SKM-1 (cell line): ENCODE measurements around the gene IFT52.
"Not testable (repeated sequence)": the region's sequence is repeated elsewhere in the genome, so short reads cannot be mapped to it uniquely, and the experiment has no call there.

ENCODE experiments used
- DNase-seq: peaks from one replicate; lab custom pipeline; 2025; ENCODE audit not compliant: unreplicated experiment; lab: John Stamatoyannopoulos, UW

IFT52 gene

GRCh38 chr20:43650997-43651525 is 60.3 kb downstream of the IFT52 start:
- DNase-seq, result no peak

DNA sequence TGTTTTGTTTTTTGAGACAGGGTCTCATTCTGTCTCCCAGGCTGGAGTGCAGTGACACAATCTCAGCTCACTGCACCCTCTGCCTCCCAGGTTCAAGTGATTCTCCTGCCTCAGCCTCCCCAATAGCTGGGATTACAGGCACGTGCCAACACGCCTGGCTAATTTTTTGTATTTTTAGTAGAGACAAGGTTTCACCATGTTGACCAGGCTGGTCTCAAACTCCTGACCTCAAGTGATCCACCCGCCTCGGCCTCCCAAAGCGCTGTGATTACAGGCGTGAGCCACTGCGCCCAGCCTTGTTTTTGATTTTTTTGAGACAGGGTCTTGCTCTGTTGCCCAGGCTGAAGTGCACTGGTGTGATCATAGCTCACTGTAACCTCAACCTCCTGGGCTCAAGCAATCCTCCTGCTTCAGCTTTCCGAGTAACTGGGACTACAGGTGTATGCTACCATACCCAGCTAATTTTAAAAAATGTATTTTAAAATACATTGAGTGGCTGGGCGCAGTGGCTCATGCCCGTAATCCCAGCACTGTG is 61.0 kb downstream of the IFT52 start:
- not testable (repeated sequence) for DNase-seq

- DNase-seq, result no peak
Measured at GRCh38 chr20:43653966-43654365, 63.2 kb downstream of the IFT52 start.

GRCh38 chr20:43655176-43655575 is 64.4 kb downstream of the IFT52 start:
- not testable (repeated sequence) for DNase-seq

DNA sequence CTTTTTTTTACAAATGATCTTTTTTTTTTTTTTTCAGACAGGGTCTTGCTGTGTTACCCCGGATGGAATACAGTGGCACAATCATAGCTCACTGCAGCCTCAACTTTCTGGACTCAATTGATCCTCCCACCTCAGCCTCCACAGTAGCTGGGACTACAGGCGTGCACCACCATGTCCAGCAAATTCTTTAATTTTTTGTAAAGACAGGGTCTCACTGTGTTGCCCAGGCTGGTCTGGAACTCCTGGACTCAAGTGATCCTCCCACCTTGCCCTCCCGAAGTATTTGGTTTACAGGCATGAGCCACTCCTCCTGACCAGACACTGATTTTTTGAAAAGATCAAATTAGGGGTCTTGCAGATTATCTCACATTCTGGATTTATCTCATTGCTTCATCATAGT is 65.2 kb downstream of the IFT52 start:
- no peak for DNase-seq

DNA sequence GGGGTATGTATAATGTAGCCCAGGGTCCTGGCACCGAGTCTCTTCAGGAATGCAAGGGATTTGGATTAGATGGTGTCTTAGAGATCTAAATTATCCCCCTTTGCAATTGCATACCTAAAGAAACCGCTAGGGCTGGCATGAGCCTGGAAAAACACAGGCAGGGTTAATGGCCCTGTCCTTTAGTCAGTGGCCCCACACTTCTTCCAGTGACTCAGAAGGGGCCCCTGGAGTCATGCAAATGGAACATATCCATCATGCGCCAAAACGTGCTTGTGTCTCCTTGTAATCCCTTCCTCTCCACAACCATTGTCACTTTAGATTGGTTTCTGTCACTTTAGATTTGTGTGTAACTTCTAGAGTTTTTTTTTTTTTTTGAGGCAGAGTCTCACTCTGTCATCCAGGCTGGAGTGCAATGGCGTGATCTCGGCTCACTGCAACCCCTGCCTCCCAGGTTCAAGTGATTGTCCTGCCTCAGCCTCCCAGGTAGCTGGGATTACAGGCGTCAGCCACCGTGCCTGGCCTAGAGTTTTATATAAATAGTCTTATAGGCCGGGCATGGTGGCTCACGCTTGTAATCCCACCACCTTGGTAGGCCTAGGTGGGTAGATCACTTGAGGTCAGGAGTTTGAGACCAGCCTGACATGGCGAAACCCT is 67.5 kb downstream of the IFT52 start:
- DNase-seq, result no peak

- no peak for DNase-seq
Measured at GRCh38 chr20:43658723-43659419, 68.1 kb downstream of the IFT52 start.

GRCh38 chr20:43662943-43663655 is 72.4 kb downstream of the IFT52 start:
- DNase-seq, result no peak

DNA sequence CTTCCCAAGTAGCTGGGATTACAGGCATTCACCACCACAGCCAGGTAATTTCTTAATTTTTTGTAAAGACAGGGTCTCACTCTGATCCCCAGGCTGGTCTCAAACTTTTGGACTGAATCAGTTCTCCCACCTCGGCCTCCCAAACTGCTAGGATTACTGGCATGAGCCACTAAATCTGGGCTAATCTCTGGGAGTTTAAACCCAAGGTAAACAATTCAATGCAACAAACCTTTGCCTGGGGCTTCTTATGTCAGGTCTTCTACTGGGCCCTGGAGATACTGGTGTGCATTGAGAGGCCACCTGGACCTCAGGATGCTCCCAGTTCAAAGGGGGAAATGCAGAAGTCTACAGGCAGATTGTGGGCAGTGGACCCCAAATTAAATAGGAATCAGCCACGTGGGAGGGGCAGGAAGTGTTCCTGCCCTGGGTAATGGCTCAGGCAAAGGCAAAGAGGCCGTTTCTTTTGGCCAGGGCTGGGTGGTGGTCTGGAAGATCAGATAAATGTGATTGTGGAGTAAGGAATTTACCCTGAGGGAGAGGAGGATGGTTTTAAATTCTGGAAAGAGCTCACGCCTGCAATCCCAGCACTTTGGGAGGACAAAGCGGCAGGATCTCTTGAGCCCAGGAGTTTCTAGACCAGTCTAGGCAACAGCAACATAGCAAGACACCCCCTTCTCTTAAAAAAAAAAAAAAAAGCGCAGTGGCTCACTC is 74.9 kb downstream of the IFT52 start:
- no peak for DNase-seq

- DNase-seq, result peak; percentile 46
Measured at GRCh38 chr20:43666376-43667328, 75.9 kb downstream of the IFT52 start, which contains the start of gene MYBL2. MYBL2 (plus strand) TSS chr20:43667114; CDS start chr20:43667284, 170 bp downstream.

DNA sequence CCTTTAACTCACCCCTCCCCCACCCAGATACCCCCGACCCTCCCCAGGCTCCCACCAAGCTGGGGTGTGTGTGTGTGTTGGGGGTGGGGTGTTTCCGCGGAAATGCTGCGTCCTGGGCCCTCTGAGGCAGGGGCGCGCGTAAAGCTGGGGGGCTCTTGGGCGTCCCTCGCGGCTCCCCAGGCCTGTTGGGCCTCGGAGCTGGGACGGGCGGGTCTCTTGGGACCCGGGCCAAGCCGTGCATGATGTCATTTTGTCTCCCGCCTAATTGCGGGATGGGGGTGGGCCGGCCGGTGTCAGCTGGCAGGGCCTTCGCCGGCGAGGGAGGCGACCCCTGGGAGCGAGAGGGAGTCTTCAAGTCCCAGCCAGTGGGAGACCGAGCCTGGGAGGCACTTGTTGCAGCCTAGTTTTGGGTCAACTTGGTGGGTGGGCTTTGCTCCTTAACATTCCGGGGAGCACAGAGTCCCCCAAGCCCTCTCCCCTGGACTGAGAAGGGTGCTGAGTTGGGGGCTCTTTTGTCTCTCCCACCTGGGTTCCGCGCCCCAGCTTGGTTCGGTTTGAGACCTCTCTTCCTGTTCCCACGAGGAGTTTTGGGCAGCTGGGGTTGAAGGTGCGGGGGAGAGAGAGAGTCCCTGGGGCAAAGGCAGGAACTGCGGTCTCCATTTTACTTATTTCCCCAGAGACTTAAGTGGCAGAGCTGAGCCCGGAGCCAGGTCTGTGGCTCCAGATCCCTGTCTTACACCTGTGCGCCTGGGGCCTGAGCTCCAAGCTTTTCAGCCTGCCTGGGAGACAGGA is 76.8 kb downstream of the IFT52 start:
- no peak for DNase-seq

GRCh38 chr20:43669332-43669731 is 78.6 kb downstream of the IFT52 start:
- no peak for DNase-seq

- DNase-seq, result no peak
Measured at GRCh38 chr20:43670423-43670822, 79.7 kb downstream of the IFT52 start.

DNA sequence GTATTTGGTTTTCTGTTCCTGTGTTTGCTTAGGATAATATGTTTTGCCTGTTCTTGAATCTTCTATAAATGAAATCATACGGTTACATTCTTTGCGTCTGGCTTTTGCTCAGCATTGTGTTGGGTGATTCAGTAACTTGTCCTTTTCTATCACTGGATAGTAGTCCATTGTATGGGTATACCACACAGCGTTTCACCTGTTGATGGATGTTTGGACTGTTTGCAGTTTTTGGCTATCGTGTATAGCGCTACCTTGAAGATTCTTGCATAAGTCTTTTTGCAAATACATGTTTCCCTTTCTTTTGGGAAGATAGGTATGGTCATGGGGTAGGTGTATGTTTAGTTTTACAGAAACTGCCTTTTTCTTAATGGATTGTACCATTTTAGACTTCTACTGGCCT is 85.6 kb downstream of the IFT52 start:
- no peak for DNase-seq

- no peak for DNase-seq
Measured at GRCh38 chr20:43680981-43681380, 90.2 kb downstream of the IFT52 start.

- no peak for DNase-seq
Measured at GRCh38 chr20:43681468-43681942, 90.8 kb downstream of the IFT52 start.

- no peak for DNase-seq
Measured at GRCh38 chr20:43681991-43682410, 91.3 kb downstream of the IFT52 start.

DNA sequence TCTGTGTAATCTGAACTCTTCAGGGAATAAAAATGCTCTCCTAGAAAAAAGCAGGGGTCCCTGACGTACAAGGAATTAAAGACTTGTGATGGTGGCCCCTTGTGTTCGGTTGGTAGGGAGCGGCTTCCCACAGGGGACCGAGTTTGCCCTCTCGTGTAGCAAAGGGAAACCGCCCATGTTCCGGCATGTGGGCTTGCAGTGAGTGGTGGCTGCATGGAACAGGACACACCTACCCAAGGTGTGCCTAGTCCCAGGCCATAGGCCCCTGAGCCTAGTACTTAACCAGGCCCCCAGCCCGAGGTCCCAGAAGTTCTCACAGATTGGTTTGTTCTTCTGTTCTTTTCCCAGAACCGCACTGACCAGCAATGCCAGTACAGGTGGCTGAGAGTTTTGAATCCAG is 91.7 kb downstream of the IFT52 start:
- no peak for DNase-seq

DNA sequence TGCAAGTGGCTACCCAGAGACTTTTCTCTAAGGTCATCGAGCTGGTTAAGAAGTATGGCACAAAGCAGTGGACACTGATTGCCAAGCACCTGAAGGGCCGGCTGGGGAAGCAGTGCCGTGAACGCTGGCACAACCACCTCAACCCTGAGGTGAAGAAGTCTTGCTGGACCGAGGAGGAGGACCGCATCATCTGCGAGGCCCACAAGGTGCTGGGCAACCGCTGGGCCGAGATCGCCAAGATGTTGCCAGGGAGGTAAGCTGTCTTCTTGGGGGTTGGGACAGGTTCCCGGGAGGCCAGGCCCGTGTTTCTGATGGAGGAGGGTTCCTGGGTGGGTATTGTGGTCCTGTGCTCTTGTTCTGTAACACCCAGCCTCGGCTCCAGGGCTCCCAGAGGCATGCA is 96.1 kb downstream of the IFT52 start:
- DNase-seq, result no peak
